HG03558 (cell line): Measurements from ENCODE around the gene SLC26A1.
"Not testable (repeated sequence)": the region's sequence is repeated elsewhere in the genome, so short reads cannot be mapped to it uniquely, and the experiment has no call there.

Experiments
- ATAC-seq: cut with Tn5 transposase; IDR thresholded peaks from one replicate; pipeline ENCODE4 v1.9.1; 2021; ENCODE audit warnings: moderate number of reproducible peaks; ENCODE audit not compliant: unreplicated experiment; ENCODE audit errors: extremely low read depth

Gene SLC26A1

GRCh38 chr4:946517-947471 lies 46.4 kb downstream of the SLC26A1 start:
- no peak for ATAC-seq

- no peak for ATAC-seq
Observed at GRCh38 chr4:946103-946450, 47.1 kb downstream of the SLC26A1 start.

GRCh38 chr4:945274-946102 lies 47.7 kb downstream of the SLC26A1 start:
- no peak for ATAC-seq

GRCh38 chr4:939508-939907 lies 53.7 kb downstream of the SLC26A1 start:
- ATAC-seq, result not testable (repeated sequence)
